HCT116 (cell line): ENCODE results near the gene ATXN7L2. TPM values are rescaled to one million over a fixed set of nuclear protein-coding genes. Genes with fewer than 3 reads are reported as not detected.

Experiments used
- ATAC-seq: fragments of 200-7000 bp; cut with Tn5 transposase; 2 replicates; pipeline ENCODE4 v1.9.1; 2020; ENCODE audit warnings: mild to moderate bottlenecking, moderate library complexity
- BruUV-seq: library from RNA; stranded (reverse); fragments of 400-500 nt; replicated peaks from 2 replicates; lab custom pipeline; 2021; lab: Mats Ljungman, UMichigan
- CTCF ChIA-PET: fragments of 300-600 bp; sonication (Branson Sonifier 250); formaldehyde crosslinking; loops from one replicate; lab custom pipeline; 2021; ENCODE audit warnings: antibody characterized with exemption; lab: Charles Lee
- POLR2A ChIA-PET: fragments of 300-600, 350-600 bp; sonication (Branson Sonifier 250); formaldehyde crosslinking; loops from one replicate; lab custom pipeline; 2021; ENCODE audit warnings: antibody characterized with exemption; lab: Charles Lee
- RAD21 ChIA-PET, 2 experiments: fragments of 300-600 bp; sonication (Branson Sonifier 250); formaldehyde crosslinking; loops; one replicate each; lab custom pipeline; 2023; ENCODE audit warnings: low total read pairs in 2 of 2; ENCODE audit not compliant: uncharacterized antibody in 2 of 2, unreplicated experiment in 2 of 2, low non-redundant PET in 1 of 2; lab: Charles Lee
- DNase-seq: peaks from one replicate; pipeline ENCODE4 v3.0.0-alpha.2; 2010; ENCODE audit warnings: low read depth, low spot score
- H2AFZ ChIP-seq: fragments of 200-600 bp; shearing (Covaris generic), sonication (generic); 2 replicates; pipeline ENCODE4 v1.6.1; 2017; ENCODE audit warnings: low read depth, mixed run types, mixed read lengths, antibody characterized with exemption, low read length; ENCODE audit not compliant: poor library complexity, severe bottlenecking
- H3K27ac ChIP-seq: 2 replicates; pipeline ENCODE4 v1.5.1; 2012; ENCODE audit warnings: low read depth, low read length
- H3K27me3 ChIP-seq: fragments of 200-600 bp; sonication (generic); 2 replicates; pipeline ENCODE4 v1.6.1; 2016; ENCODE audit warnings: mixed run types, low read length, mixed read lengths; ENCODE audit not compliant: insufficient read depth
- H3K36me3 ChIP-seq, 2 experiments: fragments of 200-500 bp in 1 of 2; fragments of 200-600 bp in 1 of 2; sonication (Bioruptor generic) in 1 of 2; sonication (generic) in 1 of 2; 2 replicates each; pipeline versions ENCODE4 v1.5.1 to v1.6.1; 2014 to 2016; ENCODE audit warnings: low read length in 2 of 2, inconsistent platforms in 1 of 2, mixed read lengths in 1 of 2, mixed run types in 1 of 2; ENCODE audit not compliant: insufficient read depth in 2 of 2, control insufficient read depth in 1 of 2
- H3K4me1 ChIP-seq, 2 experiments: fragments of 200-600 bp in 1 of 2; sonication (generic) in 1 of 2; 2 replicates each; pipeline versions ENCODE4 v1.5.1 to v1.6.1; 2012 to 2017; ENCODE audit warnings: low read length in 2 of 2, inconsistent platforms in 1 of 2, mild to moderate bottlenecking in 1 of 2, mixed read lengths in 1 of 2, mixed run types in 1 of 2, moderate library complexity in 1 of 2; ENCODE audit not compliant: insufficient read depth in 2 of 2, control insufficient read depth in 1 of 2
- H3K4me2 ChIP-seq: fragments of 200-600 bp; sonication (generic); 2 replicates; pipeline ENCODE4 v1.6.1; 2017; ENCODE audit warnings: mixed run types, low read length, mixed read lengths
- H3K4me3 ChIP-seq, 2 experiments: fragments of 200-600 bp in 1 of 2; sonication (generic) in 1 of 2; replicated peaks in 1 of 2; 2 replicates each; pipeline ENCODE4 v1.5.1; 2011 to 2016; ENCODE audit warnings: low read length in 2 of 2, control low read depth in 1 of 2, low read depth in 1 of 2, mild to moderate bottlenecking in 1 of 2, mixed read lengths in 1 of 2, mixed run types in 1 of 2
- H3K79me2 ChIP-seq: fragments of 200-600 bp; sonication (generic); 2 replicates; pipeline ENCODE4 v1.6.1; 2017; ENCODE audit warnings: mild to moderate bottlenecking, mixed run types, low read length, moderate library complexity, mixed read lengths; ENCODE audit not compliant: insufficient read depth
- H3K9ac ChIP-seq: fragments of 200-600 bp; sonication (generic); 2 replicates; pipeline ENCODE4 v1.6.1; 2016; ENCODE audit warnings: low read length, mixed read lengths
- H3K9me2 ChIP-seq: fragments of 200-600 bp; sonication (generic), shearing (Covaris generic); 2 replicates; pipeline ENCODE4 v1.6.1; 2017; ENCODE audit warnings: mixed run types, mild to moderate bottlenecking, moderate library complexity; ENCODE audit not compliant: insufficient read depth
- H3K9me3 ChIP-seq, 2 experiments: fragments of 200-500 bp in 1 of 2; fragments of 200-600 bp in 1 of 2; sonication (Bioruptor generic) in 1 of 2; sonication (generic) in 1 of 2; 2 replicates each; pipeline ENCODE4 v1.6.1; 2014 to 2017; ENCODE audit warnings: low read length in 2 of 2, mixed read lengths in 2 of 2, inconsistent platforms in 1 of 2, low read depth in 1 of 2, mild to moderate bottlenecking in 1 of 2, mixed run types in 1 of 2, moderate library complexity in 1 of 2; ENCODE audit not compliant: control insufficient read depth in 1 of 2, insufficient read depth in 1 of 2
- H4K20me1 ChIP-seq: fragments of 200-600 bp; sonication (generic), shearing (Covaris generic); 2 replicates; pipeline ENCODE4 v1.6.1; 2017; ENCODE audit warnings: mixed run types, mild to moderate bottlenecking, moderate library complexity; ENCODE audit not compliant: insufficient read depth
- ATF3 ChIP-seq: IDR thresholded peaks from 2 replicates; pipeline ENCODE4 v1.6.1; 2012
- EGR1 ChIP-seq: IDR thresholded peaks from 2 replicates; pipeline ENCODE4 v1.6.1; 2012; ENCODE audit warnings: low read depth
- ELF1 ChIP-seq: IDR thresholded peaks from 2 replicates; pipeline ENCODE4 v1.6.1; 2012; ENCODE audit warnings: low read depth, borderline replicate concordance
- EZH2 ChIP-seq: fragments of 200-600 bp; sonication (generic); IDR thresholded peaks from 2 replicates; pipeline ENCODE4 v1.6.1; 2017; ENCODE audit warnings: antibody characterized with exemption, mixed run types
- EZH2phosphoT487 ChIP-seq: fragments of 200-600 bp; IDR thresholded peaks from 2 replicates; pipeline ENCODE4 v1.6.1; 2018; ENCODE audit warnings: antibody characterized with exemption, borderline replicate concordance
- POLR2AphosphoS5 ChIP-seq: IDR thresholded peaks from 2 replicates; pipeline ENCODE4 v1.6.1; 2011; ENCODE audit warnings: mild to moderate bottlenecking, low read depth, low read length, moderate library complexity
- SIN3A ChIP-seq: IDR thresholded peaks from 2 replicates; pipeline ENCODE4 v1.6.1; 2012; ENCODE audit warnings: low read depth
- SP1 ChIP-seq: IDR thresholded peaks from 2 replicates; pipeline ENCODE4 v1.6.1; 2012; ENCODE audit warnings: low read depth
- SRF ChIP-seq: IDR thresholded peaks from 2 replicates; pipeline ENCODE4 v1.6.1; 2012; ENCODE audit warnings: low read depth
- TCF7L2 ChIP-seq: IDR thresholded peaks from 2 replicates; pipeline ENCODE4 v1.7.0; 2011; ENCODE audit warnings: borderline replicate concordance, inconsistent platforms; ENCODE audit not compliant: insufficient read depth, insufficient read length; ENCODE audit errors: extremely low read depth
- YY1 ChIP-seq: IDR thresholded peaks from 2 replicates; pipeline ENCODE4 v1.6.1; 2011; ENCODE audit warnings: low read length, low read depth, moderate library complexity, mild to moderate bottlenecking; ENCODE audit not compliant: insufficient replicate concordance; ENCODE audit errors: extremely low read depth
- ZBTB33 ChIP-seq: IDR thresholded peaks from 2 replicates; pipeline ENCODE4 v1.6.1; 2011; ENCODE audit warnings: mild to moderate bottlenecking, low read length, moderate library complexity; ENCODE audit not compliant: insufficient replicate concordance; ENCODE audit errors: extremely low read depth
- ZFX ChIP-seq: fragments of 450-650 bp; IDR thresholded peaks from 2 replicates; pipeline ENCODE4 v1.6.1; 2017
- intact Hi-C: fragments of 100-400 bp; cut with micrococcal nuclease; formaldehyde crosslinking; loops from 2 replicates; pipeline ENCODE4 v1.10.0; 2022
- total RNA-seq: library from RNA; stranded (reverse); gene quantifications from one replicate; pipeline ENCODE4 v1.2.1, GENCODE V29; 2021; ENCODE audit not compliant: unreplicated experiment
- TF ChIP-seq, protein P1 (sequence below), 3 experiments: fragments of 200-600 bp in 1 of 3; sonication (generic) in 1 of 3; IDR thresholded peaks in 2 of 3; conservative IDR thresholded peaks in 1 of 3; 2 replicates each; pipeline ENCODE4 v1.5.1; 2012 to 2017; ENCODE audit warnings: low read depth in 2 of 3, low read length in 2 of 3, antibody characterized with exemption in 1 of 3, borderline replicate concordance in 1 of 3, control low read depth in 1 of 3, mild to moderate bottlenecking in 1 of 3, mixed read lengths in 1 of 3, mixed run types in 1 of 3, moderate library complexity in 1 of 3; ENCODE audit not compliant: insufficient read depth in 1 of 3

ATXN7L2 gene
- total RNA-seq, 1 experiment from 2014 or later, result 7.2 TPM

DNA sequence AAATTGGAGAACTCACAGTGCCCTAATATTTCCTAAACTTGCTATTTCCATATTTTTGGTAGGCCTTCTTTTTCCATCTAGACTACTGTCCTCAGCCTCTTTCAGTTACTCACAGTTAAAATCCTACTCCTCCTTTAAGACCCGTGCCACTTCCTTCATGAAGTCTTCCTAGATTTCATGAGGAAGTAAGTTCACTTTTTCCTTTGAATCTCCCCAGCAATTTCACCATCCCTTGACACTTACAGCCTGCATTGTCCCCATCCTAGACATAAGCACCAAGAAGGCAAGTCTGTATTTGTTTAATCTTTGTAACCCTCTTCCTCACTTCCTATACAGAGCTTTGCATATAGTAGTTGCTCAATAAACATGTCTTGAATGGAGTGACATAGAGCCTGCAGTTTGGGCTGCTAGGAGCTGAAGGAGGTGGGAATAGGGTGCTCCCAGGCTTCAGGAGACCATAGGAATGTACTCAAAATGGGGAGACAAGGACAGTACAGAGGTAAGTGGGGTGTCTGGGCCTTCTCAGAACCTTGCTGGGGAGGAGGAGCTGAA is 50.7 kb downstream of the ATXN7L2 start:
- H3K9me3 ChIP-seq, result no peaks in the 10 kb centered on the region
- POLR2A ChIA-PET, result interaction anchor here (0.7 kb wide), 1 partner anchor 36 kb away, joined by 3 read pairs; no protein-coding TSS in a partner anchor
- CTCF ChIA-PET, result interaction anchor here (1.1 to 6.4 kb wide), 4 partner anchors 12 to 44 kb away, joined by 4 to 146 read pairs (median 41); partner anchors contain the start of gene CYB561D1
- no peak overlapping the region for H3K9ac ChIP-seq
- intact Hi-C loops, result loop anchor here (5.0 to 10.0 kb wide), 2 partner anchors 137 to 330 kb away; partner anchors contain the start of gene SORT1
- no peak overlapping the region for H3K4me3 ChIP-seq
- peaks cover 4 to 14% of the 10 kb centered on the region in 2 experiments; a peak in 3 of 4 replicates for H3K4me1 ChIP-seq
- RAD21 ChIA-PET, result interaction anchor here (0.7 kb wide), 3 partner anchors 25 to 850 kb away, joined by 3 to 5 read pairs (median 3); no protein-coding TSS in a partner anchor
- ATAC-seq, result no peak
- H2AFZ ChIP-seq, result no peak overlapping the region
- H3K36me3 ChIP-seq, result no peaks in the 10 kb centered on the region
- TF ChIP-seq SIN3A (no peak), POLR2AphosphoS5 (no peak), EZH2 (no peak), ZBTB33 (no peak), TCF7L2 (no peak), EGR1 (no peak), SP1 (no peak), SRF (no peak), ELF1 (no peak), EZH2phosphoT487 (no peak), ATF3 (no peak), YY1 (no peak), ZFX (no peak)
- TF ChIP-seq, protein P1, sequence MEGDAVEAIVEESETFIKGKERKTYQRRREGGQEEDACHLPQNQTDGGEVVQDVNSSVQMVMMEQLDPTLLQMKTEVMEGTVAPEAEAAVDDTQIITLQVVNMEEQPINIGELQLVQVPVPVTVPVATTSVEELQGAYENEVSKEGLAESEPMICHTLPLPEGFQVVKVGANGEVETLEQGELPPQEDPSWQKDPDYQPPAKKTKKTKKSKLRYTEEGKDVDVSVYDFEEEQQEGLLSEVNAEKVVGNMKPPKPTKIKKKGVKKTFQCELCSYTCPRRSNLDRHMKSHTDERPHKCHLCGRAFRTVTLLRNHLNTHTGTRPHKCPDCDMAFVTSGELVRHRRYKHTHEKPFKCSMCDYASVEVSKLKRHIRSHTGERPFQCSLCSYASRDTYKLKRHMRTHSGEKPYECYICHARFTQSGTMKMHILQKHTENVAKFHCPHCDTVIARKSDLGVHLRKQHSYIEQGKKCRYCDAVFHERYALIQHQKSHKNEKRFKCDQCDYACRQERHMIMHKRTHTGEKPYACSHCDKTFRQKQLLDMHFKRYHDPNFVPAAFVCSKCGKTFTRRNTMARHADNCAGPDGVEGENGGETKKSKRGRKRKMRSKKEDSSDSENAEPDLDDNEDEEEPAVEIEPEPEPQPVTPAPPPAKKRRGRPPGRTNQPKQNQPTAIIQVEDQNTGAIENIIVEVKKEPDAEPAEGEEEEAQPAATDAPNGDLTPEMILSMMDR (IDR thresholded peaks at IDR 0.05 in 2 of 3, conservative IDR thresholded peaks at IDR 0.05 in 1 of 3; ENCODE audit: borderline replicate concordance in 1 of 3, insufficient read depth in 1 of 3, low read depth in 2 of 3, low read length in 2 of 3), result no peak
- TF ChIP-seq, all 23 proteins: peak for 0
- no peaks in the 10 kb centered on the region for H3K27me3 ChIP-seq
- no peaks in the 10 kb centered on the region for H4K20me1 ChIP-seq
- H3K9me2 ChIP-seq, result no peaks in the 10 kb centered on the region
- DNase-seq, result no peak
- no TSS peak for BruUV-seq
- no peak overlapping the region for H3K4me2 ChIP-seq
- no peak overlapping the region for H3K27ac ChIP-seq
- no peaks in the 10 kb centered on the region for H3K79me2 ChIP-seq
